HepG2 (cell line): ENCODE results near the gene GUK1. TPM values are rescaled to one million over a fixed set of nuclear protein-coding genes. Genes with fewer than 3 reads are reported as not detected.
A peak's percentile ranks its signal among the peaks of the same experiment; 100 is the strongest.

Source experiments
- ARNT2 ChIP-seq: sonication (generic); formaldehyde crosslinking; IDR thresholded peaks from 2 replicates; pipeline ENCODE4 v1.8.0; 2022; ENCODE audit warnings: mild to moderate bottlenecking, low read depth, missing genetic modification reagents, moderate library complexity
- CAMTA2 ChIP-seq: sonication (generic); formaldehyde crosslinking; IDR thresholded peaks from 2 replicates; pipeline ENCODE4 v1.4.0; 2020; ENCODE audit warnings: mild to moderate bottlenecking, missing genetic modification reagents, borderline replicate concordance
- CBFB ChIP-seq: sonication (generic); formaldehyde crosslinking; IDR thresholded peaks from 2 replicates; pipeline ENCODE4 v1.4.0; 2020; ENCODE audit warnings: missing genetic modification reagents
- FOSL1 ChIP-seq: sonication (generic); formaldehyde crosslinking; IDR thresholded peaks from 2 replicates; pipeline ENCODE4 v1.9.0; 2021; ENCODE audit warnings: missing genetic modification reagents, borderline replicate concordance
- GATA4 ChIP-seq: sonication (generic); IDR thresholded peaks from 2 replicates; pipeline ENCODE4 v1.6.1; 2016; ENCODE audit warnings: antibody characterized with exemption, low read depth, borderline replicate concordance
- HOXA3 ChIP-seq: sonication (generic); formaldehyde crosslinking; IDR thresholded peaks from 2 replicates; pipeline ENCODE4 v1.5.0; 2020; ENCODE audit warnings: missing genetic modification reagents
- MAFK ChIP-seq, 2 experiments: IDR thresholded peaks in 1 of 2; conservative IDR thresholded peaks in 1 of 2; 2 replicates each; pipeline ENCODE4 v1.6.1; 2011; ENCODE audit warnings: improper control_type of control experiment in 2 of 2, low read length in 2 of 2
- MBNL3 ChIP-seq: fragments of 250-450 bp; sonication (Bioruptor Pico); conservative IDR thresholded peaks from 2 replicates; pipeline ENCODE4 v1.8.0; 2022; ENCODE audit warnings: mild to moderate bottlenecking, inconsistent platforms
- NONO ChIP-seq, 2 experiments: fragments of 450-650 bp in 1 of 2; sonication (generic) in 1 of 2; formaldehyde crosslinking in 1 of 2; IDR thresholded peaks in 1 of 2; conservative IDR thresholded peaks in 1 of 2; 2 replicates each; pipeline versions ENCODE4 v1.6.1 to v1.8.0; 2017 to 2022; ENCODE audit warnings: mild to moderate bottlenecking in 1 of 2, missing genetic modification reagents in 1 of 2, moderate library complexity in 1 of 2
- POGK ChIP-seq: sonication (generic); formaldehyde crosslinking; conservative IDR thresholded peaks from 2 replicates; pipeline ENCODE4 v1.8.0; 2022; ENCODE audit warnings: mild to moderate bottlenecking, moderate library complexity, missing genetic modification reagents
- U2AF1 ChIP-seq: fragments of 200-400 bp; formaldehyde crosslinking; optimal IDR thresholded peaks from 2 replicates; pipeline ENCODE3; 2017; ENCODE audit warnings: mild to moderate bottlenecking, low read depth, low read length
- ZC3H4 ChIP-seq: sonication (generic); formaldehyde crosslinking; IDR thresholded peaks from 2 replicates; pipeline ENCODE4 v1.4.0; 2020; ENCODE audit warnings: missing genetic modification reagents, borderline replicate concordance
- ZHX1 ChIP-seq: sonication (generic); formaldehyde crosslinking; IDR thresholded peaks from 2 replicates; pipeline ENCODE4 v1.8.1; 2022; ENCODE audit warnings: low read depth, mild to moderate bottlenecking, missing genetic modification reagents
- ZNF121 ChIP-seq: sonication (generic); formaldehyde crosslinking; IDR thresholded peaks from 2 replicates; pipeline ENCODE4 v1.5.0; 2020; ENCODE audit warnings: mild to moderate bottlenecking, missing genetic modification reagents
- ZNF430 ChIP-seq: sonication (generic); formaldehyde crosslinking; IDR thresholded peaks from 2 replicates; pipeline ENCODE4 v1.9.0; 2021; ENCODE audit warnings: mild to moderate bottlenecking, missing genetic modification reagents
- ZNF747 ChIP-seq: sonication (generic); formaldehyde crosslinking; IDR thresholded peaks from 2 replicates; pipeline ENCODE4 v1.8.1; 2023; ENCODE audit warnings: missing genetic modification reagents, mild to moderate bottlenecking, borderline replicate concordance
- polyA plus RNA-seq, 8 experiments: library from polyadenylated mRNA; depleted of rRNA in 3 of 8; stranded (reverse) in 7 of 8; unstranded in 1 of 8; fragments of >200 nt; fragmentation: Illumina TruSeq in 4 of 8; extraction: Trizol in 4 of 8; gene quantifications; 2 replicates each; pipeline versions ENCODE4 v1.2.1 to v1.2.3, GENCODE V29; 2011 to 2016; ENCODE audit warnings: low read depth in 4 of 8, missing spikeins in 1 of 8, mixed read lengths in 1 of 8; ENCODE audit not compliant: insufficient read depth in 1 of 8
- total RNA-seq, 5 experiments: library from RNA; depleted of rRNA; stranded (reverse); fragments of >200 nt; fragmentation: Illumina TruSeq; extraction: Trizol; gene quantifications; 2 replicates each; pipeline ENCODE4 v1.2.3, GENCODE V29; 2016; ENCODE audit warnings: low read depth in 1 of 5
- TF ChIP-seq, protein P1 (sequence below): sonication (generic); formaldehyde crosslinking; IDR thresholded peaks from 2 replicates; pipeline ENCODE4 v1.4.0; 2020; ENCODE audit warnings: missing genetic modification reagents, borderline replicate concordance
- TF ChIP-seq, protein P2 (sequence below): sonication (generic); formaldehyde crosslinking; IDR thresholded peaks from 2 replicates; pipeline ENCODE4 v1.9.0; 2021; ENCODE audit warnings: missing genetic modification reagents, borderline replicate concordance

GUK1 gene
- total and polyA plus RNA-seq, 2 of the 13 experiments (the other 11 are each of a cell fraction or from before 2014, with no cell fraction given) = 116 to 154 TPM

DNA sequence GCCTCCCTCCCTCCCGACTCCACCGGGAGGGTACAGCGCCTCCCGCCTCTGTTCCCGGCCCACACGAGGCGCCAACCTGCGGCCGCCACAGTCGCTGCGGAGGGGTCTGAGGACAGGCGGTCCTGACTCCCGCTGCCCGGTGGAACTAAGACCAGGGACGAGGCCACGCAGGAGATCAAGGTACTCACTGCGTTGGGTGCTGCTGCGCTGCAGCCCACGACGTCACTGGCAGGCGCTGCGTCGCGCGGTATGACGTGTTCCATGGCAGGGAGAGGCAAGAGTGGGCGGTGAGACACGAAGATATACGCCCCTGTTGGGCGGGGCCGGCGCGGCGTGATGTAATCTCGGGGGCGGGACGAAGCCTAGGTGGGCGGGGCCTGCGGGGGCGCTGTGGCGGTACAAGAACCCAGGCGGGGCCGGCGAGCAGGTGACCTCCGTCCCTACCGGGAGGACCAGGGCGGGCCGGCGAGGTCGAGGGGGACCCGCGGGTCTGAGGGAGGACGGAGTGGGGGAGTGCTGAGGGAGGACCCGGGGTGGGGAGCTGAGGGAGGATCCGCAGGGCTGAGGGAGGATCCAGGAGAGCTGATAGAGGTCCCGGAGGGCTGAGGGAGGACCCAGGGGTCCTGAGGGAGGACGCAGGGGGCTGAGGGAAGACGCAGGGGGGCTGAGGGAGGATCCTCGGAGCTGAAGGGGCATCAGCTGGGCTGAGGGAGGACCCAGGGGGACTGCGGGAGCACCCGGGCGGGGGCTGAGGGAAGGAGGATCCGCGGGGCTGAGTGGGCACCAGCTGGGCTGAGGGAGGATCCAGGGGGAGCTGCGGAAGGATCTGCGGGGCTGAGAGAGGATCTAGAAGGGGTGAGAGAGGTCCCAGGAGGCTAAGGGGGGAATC, 30.8 kb upstream of the GUK1 start, which contains the start of gene MRPL55 (continued):
- TF ChIP-seq ZHX1 (CRISPR knock-in tag) (peak; percentile 99), ZNF747 (CRISPR knock-in tag) (peak; percentile 89; the same call in 1 of the 2 replicates), ZNF430 (CRISPR knock-in tag) (peak; percentile 84), FOSL1 (no peak), ZNF121 (CRISPR knock-in tag) (0 out of 2 replicates have a peak, but pooled peaks have one; percentile 32), HOXA3 (CRISPR knock-in tag) (peak; percentile 100), ARNT2 (peak; percentile 90), U2AF1 (peak; percentile 82), MBNL3 (CRISPR knock-in tag) (no peak), CAMTA2 (CRISPR knock-in tag) (no peak), POGK (CRISPR knock-in tag) (peak; percentile 92), NONO (IDR thresholded peaks at IDR 0.05) (no peak), NONO (CRISPR knock-in tag; conservative IDR thresholded peaks at IDR 0.05) (peak; percentile 91), MAFK (conservative IDR thresholded peaks at IDR 0.05 in 1 of 2, IDR thresholded peaks at IDR 0.05 in 1 of 2; ENCODE audit: low read length in 2 of 2) (no peak), ZC3H4 (CRISPR knock-in tag) (no peak), GATA4 (peak; percentile 57; the same call in 1 of the 2 replicates), CBFB (CRISPR knock-in tag) (peak; percentile 90)
- TF ChIP-seq, protein P1, sequence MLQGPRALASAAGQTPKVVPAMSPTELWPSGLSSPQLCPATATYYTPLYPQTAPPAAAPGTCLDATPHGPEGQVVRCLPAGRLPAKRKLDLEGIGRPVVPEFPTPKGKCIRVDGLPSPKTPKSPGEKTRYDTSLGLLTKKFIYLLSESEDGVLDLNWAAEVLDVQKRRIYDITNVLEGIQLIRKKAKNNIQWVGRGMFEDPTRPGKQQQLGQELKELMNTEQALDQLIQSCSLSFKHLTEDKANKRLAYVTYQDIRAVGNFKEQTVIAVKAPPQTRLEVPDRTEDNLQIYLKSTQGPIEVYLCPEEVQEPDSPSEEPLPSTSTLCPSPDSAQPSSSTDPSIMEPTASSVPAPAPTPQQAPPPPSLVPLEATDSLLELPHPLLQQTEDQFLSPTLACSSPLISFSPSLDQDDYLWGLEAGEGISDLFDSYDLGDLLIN (CRISPR knock-in tag) = 0 out of 2 replicates have a peak, but pooled peaks have one; percentile 62
- TF ChIP-seq, protein P2, sequence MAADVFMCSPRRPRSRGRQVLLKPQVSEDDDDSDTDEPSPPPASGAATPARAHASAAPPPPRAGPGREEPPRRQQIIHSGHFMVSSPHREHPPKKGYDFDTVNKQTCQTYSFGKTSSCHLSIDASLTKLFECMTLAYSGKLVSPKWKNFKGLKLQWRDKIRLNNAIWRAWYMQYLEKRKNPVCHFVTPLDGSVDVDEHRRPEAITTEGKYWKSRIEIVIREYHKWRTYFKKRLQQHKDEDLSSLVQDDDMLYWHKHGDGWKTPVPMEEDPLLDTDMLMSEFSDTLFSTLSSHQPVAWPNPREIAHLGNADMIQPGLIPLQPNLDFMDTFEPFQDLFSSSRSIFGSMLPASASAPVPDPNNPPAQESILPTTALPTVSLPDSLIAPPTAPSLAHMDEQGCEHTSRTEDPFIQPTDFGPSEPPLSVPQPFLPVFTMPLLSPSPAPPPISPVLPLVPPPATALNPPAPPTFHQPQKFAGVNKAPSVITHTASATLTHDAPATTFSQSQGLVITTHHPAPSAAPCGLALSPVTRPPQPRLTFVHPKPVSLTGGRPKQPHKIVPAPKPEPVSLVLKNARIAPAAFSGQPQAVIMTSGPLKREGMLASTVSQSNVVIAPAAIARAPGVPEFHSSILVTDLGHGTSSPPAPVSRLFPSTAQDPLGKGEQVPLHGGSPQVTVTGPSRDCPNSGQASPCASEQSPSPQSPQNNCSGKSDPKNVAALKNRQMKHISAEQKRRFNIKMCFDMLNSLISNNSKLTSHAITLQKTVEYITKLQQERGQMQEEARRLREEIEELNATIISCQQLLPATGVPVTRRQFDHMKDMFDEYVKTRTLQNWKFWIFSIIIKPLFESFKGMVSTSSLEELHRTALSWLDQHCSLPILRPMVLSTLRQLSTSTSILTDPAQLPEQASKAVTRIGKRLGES (CRISPR knock-in tag) = no peak
